ENCODE measurements around the gene TMEM82.

TMEM82 gene

DNA sequence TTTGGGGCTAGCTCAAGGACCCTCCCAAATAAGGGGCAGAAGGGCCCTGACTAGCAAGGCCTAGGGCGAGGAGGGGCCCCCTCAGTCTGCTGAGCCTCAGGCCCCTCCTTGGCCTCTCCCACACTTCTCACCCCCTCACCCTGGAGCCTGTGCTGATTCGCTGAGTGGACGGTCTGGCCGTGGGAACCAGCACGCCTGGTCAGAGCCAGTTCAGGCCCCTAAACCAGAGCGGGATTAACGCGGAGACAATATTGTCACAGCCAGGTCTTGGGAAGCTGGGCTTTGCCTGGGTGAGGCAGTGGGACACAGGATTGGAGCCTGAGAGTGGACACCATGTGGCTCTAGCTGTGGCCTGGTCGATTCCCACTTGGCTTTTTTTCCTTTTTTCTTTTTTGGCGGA, 11.5 kb downstream of the TMEM82 start:
- H3K9ac ChIP-seq (ENCODE audit: low read length), result no peak overlapping the region
- H3K4me1 ChIP-seq (ENCODE audit: insufficient read depth, low read length, severe bottlenecking), result no peaks in the 10 kb centered on the region
- no peak overlapping the region for H3K4me3 ChIP-seq (ENCODE audit: low read depth, low read length, poor library complexity, severe bottlenecking)
- no peak overlapping the region for H3K27ac ChIP-seq (ENCODE audit: low read depth, low read length, poor library complexity, severe bottlenecking)
- TF ChIP-seq EZH2 (IDR thresholded peaks at IDR 0.05; ENCODE audit: borderline replicate concordance, low read length), result no peak
- TF ChIP-seq, protein P1, sequence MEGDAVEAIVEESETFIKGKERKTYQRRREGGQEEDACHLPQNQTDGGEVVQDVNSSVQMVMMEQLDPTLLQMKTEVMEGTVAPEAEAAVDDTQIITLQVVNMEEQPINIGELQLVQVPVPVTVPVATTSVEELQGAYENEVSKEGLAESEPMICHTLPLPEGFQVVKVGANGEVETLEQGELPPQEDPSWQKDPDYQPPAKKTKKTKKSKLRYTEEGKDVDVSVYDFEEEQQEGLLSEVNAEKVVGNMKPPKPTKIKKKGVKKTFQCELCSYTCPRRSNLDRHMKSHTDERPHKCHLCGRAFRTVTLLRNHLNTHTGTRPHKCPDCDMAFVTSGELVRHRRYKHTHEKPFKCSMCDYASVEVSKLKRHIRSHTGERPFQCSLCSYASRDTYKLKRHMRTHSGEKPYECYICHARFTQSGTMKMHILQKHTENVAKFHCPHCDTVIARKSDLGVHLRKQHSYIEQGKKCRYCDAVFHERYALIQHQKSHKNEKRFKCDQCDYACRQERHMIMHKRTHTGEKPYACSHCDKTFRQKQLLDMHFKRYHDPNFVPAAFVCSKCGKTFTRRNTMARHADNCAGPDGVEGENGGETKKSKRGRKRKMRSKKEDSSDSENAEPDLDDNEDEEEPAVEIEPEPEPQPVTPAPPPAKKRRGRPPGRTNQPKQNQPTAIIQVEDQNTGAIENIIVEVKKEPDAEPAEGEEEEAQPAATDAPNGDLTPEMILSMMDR (IDR thresholded peaks at IDR 0.05; ENCODE audit: low read length), result no peak
- peaks cover 3% of the 10 kb centered on the region; the same call in 1 of the 2 replicates for H3K27me3 ChIP-seq (ENCODE audit: insufficient read depth, low read length)
- no peaks in the 10 kb centered on the region for H4K20me1 ChIP-seq (ENCODE audit: insufficient read depth, low read length)
- no peaks in the 10 kb centered on the region for H3K36me3 ChIP-seq (ENCODE audit: insufficient read depth, low read length)
- H2AFZ ChIP-seq (ENCODE audit: low read length), result no peak overlapping the region
- H3K9me2 ChIP-seq (ENCODE audit: low read depth, low read length), result no peaks in the 10 kb centered on the region
- no peaks in the 10 kb centered on the region for H3K79me2 ChIP-seq (ENCODE audit: insufficient read depth, low read length)
- no peaks in the 10 kb centered on the region for H3F3A ChIP-seq (ENCODE audit: insufficient read depth, low read length)
- no peaks in the 10 kb centered on the region for H3K9me3 ChIP-seq (ENCODE audit: low read length)
- H3K4me2 ChIP-seq (ENCODE audit: low read length), result no peak overlapping the region

DNA sequence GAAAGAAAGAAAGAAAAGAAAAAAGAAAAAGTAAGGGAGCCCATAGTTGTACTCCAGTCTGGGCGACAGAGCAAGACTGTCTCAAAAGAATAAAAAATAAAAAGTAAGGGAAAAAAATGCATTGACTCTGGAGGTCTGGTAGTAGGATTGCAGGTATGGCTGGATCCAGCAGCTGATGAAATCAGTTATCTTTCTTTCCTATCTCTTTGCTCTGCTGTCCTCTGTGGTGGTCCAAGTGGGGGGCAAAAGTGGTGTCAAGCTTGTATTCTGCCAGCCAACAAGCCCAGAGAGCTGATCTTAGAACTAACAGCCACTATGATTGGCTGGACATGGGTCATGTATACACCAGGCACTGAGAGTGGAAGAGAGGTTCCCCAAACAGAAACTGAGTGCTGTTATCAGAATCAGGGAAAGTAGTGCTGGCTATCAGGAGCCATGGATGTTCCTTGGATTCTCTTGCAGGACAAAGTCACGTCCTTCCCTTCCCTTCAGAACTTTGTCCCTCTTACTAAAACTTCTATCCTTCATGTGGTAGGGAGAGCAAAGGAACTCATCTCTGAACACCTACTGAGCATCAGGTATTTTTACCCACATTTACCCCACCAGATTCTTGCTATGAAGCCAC, 12.8 kb downstream of the TMEM82 start:
- no peaks in the 10 kb centered on the region for H3K9me3 ChIP-seq (ENCODE audit: low read length)
- no peaks in the 10 kb centered on the region for H3K9me2 ChIP-seq (ENCODE audit: low read depth, low read length)
- no peak overlapping the region for H3K9ac ChIP-seq (ENCODE audit: low read length)
- H3K36me3 ChIP-seq (ENCODE audit: insufficient read depth, low read length), result no peaks in the 10 kb centered on the region
- no peak overlapping the region for H2AFZ ChIP-seq (ENCODE audit: low read length)
- 0 out of 2 replicates have a peak, but pooled peaks cover 3% of the 10 kb centered on the region for H3K27me3 ChIP-seq (ENCODE audit: insufficient read depth, low read length)
- no peaks in the 10 kb centered on the region for H3K79me2 ChIP-seq (ENCODE audit: insufficient read depth, low read length)
- no peaks in the 10 kb centered on the region for H4K20me1 ChIP-seq (ENCODE audit: insufficient read depth, low read length)
- H3K27ac ChIP-seq (ENCODE audit: low read depth, low read length, poor library complexity, severe bottlenecking), result no peak overlapping the region
- TF ChIP-seq EZH2 (IDR thresholded peaks at IDR 0.05; ENCODE audit: borderline replicate concordance, low read length), result no peak
- TF ChIP-seq, protein P1 (IDR thresholded peaks at IDR 0.05; ENCODE audit: low read length), result no peak
- H3F3A ChIP-seq (ENCODE audit: insufficient read depth, low read length), result no peaks in the 10 kb centered on the region
- no peaks in the 10 kb centered on the region for H3K4me1 ChIP-seq (ENCODE audit: insufficient read depth, low read length, severe bottlenecking)
- no peak overlapping the region for H3K4me3 ChIP-seq (ENCODE audit: low read depth, low read length, poor library complexity, severe bottlenecking)
- no peak overlapping the region for H3K4me2 ChIP-seq (ENCODE audit: low read length)

DNA sequence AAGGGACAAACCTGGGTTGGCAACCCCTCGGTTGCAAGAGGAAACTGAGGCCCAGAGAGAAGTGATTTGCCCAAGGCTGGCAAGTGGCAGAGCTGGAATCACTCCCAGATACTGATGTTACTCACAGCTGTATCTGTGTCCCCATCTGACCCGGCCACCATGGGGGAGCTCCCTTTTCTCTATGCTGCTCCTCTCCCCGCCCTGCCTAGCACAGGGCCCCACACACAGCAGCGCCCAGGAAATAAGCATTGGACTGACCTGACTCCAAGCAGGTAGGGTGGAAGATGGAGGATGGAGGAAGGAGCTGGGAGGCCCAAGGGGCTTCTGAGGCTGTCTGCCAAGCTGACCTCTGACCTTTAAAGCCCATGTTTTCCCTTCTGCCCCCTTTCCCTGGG, 13.3 kb downstream of the TMEM82 start:
- Histone ChIP-seq H3K9me3 (ENCODE audit: low read length) (no peaks in the 10 kb centered on the region), H3K36me3 (ENCODE audit: insufficient read depth, low read length) (no peaks in the 10 kb centered on the region), H3F3A (ENCODE audit: insufficient read depth, low read length) (no peaks in the 10 kb centered on the region), H3K27ac (ENCODE audit: low read depth, low read length, poor library complexity, severe bottlenecking) (no peak overlapping the region), H3K9me2 (ENCODE audit: low read depth, low read length) (no peaks in the 10 kb centered on the region), H3K4me2 (ENCODE audit: low read length) (no peak overlapping the region), H3K9ac (ENCODE audit: low read length) (no peak overlapping the region), H2AFZ (ENCODE audit: low read length) (no peak overlapping the region), H3K79me2 (ENCODE audit: insufficient read depth, low read length) (no peaks in the 10 kb centered on the region), H3K4me1 (ENCODE audit: insufficient read depth, low read length, severe bottlenecking) (no peaks in the 10 kb centered on the region), H3K4me3 (ENCODE audit: low read depth, low read length, poor library complexity, severe bottlenecking) (no peak overlapping the region), H4K20me1 (ENCODE audit: insufficient read depth, low read length) (no peaks in the 10 kb centered on the region), H3K27me3 (ENCODE audit: insufficient read depth, low read length) (peaks cover 4% of the 10 kb centered on the region; the same call in 1 of the 2 replicates)
- TF ChIP-seq EZH2 (IDR thresholded peaks at IDR 0.05; ENCODE audit: borderline replicate concordance, low read length), result no peak
- TF ChIP-seq, protein P1 (IDR thresholded peaks at IDR 0.05; ENCODE audit: low read length), result no peak

Data from OCI-LY1 (cell line).